RWPE2 (cell line): ENCODE results near the gene CWH43.

ENCODE experiments used
- ATAC-seq: fragments of 200-7000 bp; cut with Tn5 transposase; 3 replicates; pipeline ENCODE4 v1.9.1; 2021; ENCODE audit warnings: low read depth
- DNase-seq: peaks from one replicate; pipeline ENCODE4 v3.0.0-alpha.2; 2020; ENCODE audit warnings: low spot score
- H3K27ac ChIP-seq: fragments of 450-650 bp; 2 replicates; pipeline ENCODE4 v1.5.1; 2017; ENCODE audit warnings: mild to moderate bottlenecking; ENCODE audit not compliant: poor library complexity, severe bottlenecking
- H3K27me3 ChIP-seq: fragments of 250-450 bp; sonication (Bioruptor Pico); 2 replicates; pipeline ENCODE4 v1.5.1; 2021; ENCODE audit warnings: mild to moderate bottlenecking, moderate library complexity; ENCODE audit not compliant: insufficient read depth, poor library complexity, severe bottlenecking
- H3K36me3 ChIP-seq: fragments of 250-450 bp; sonication (Bioruptor Pico); 2 replicates; pipeline ENCODE4 v1.5.1; 2020; ENCODE audit warnings: low read depth, mild to moderate bottlenecking, moderate library complexity
- H3K4me1 ChIP-seq: fragments of 250-450 bp; sonication (Bioruptor Pico); 2 replicates; pipeline ENCODE4 v1.5.1; 2021; ENCODE audit warnings: mild to moderate bottlenecking, moderate library complexity; ENCODE audit not compliant: insufficient read depth, poor library complexity, severe bottlenecking
- H3K4me3 ChIP-seq: fragments of 250-450 bp; sonication (Bioruptor Pico); 2 replicates; pipeline ENCODE4 v1.5.1; 2021; ENCODE audit warnings: mild to moderate bottlenecking, moderate library complexity; ENCODE audit not compliant: severe bottlenecking
- H3K9me3 ChIP-seq: fragments of 250-450 bp; sonication (Bioruptor Pico); 2 replicates; pipeline ENCODE4 v1.5.1; 2021; ENCODE audit warnings: mild to moderate bottlenecking, moderate library complexity; ENCODE audit not compliant: severe bottlenecking
- CTCF ChIP-seq: fragments of 450-650 bp; IDR thresholded peaks from one replicate; pipeline ENCODE4 v1.5.1; 2017; ENCODE audit warnings: mild to moderate bottlenecking, moderate library complexity; ENCODE audit not compliant: poor library complexity, severe bottlenecking

The CWH43 gene

GRCh38 chr4:48985602-48985975, 486 bp upstream of the CWH43 start:
- TF ChIP-seq CTCF, result no peak
- ATAC-seq (no peak), DNase-seq (no peak)
- Histone ChIP-seq H3K4me1 (no peaks in the 10 kb centered on the region), H3K4me3 (peak overlapping the region; percentile 15), H3K27me3 (peaks cover 20% of the 10 kb centered on the region), H3K9me3 (no peaks in the 10 kb centered on the region), H3K27ac (no peak overlapping the region), H3K36me3 (no peaks in the 10 kb centered on the region)

DNA sequence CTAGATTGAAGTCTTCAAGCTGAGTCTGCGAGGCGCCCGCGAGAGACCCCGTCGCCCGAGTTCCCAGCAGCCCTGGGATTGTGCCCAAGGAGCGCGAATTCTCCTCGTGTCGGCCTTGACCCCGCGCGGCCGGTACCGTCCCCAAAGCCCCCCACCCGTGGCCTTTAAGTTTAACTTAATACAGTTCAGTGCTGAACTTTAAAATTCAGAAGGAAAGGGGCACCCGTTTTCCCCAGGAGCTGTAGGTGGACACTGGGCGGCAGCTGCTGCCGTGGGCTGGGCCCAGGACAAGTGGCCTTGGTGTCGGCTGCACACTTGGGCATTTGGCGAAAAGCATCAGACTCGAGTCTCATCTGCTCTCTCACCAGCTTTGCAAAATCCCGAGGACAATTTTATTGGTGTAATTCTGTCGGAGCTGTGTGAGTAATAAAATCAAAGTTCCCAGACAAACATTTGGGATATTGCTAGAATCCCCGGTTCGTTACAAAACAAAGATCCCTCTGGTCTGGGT, 634 bp downstream of the CWH43 start:
- no peak for DNase-seq
- Histone ChIP-seq H3K27ac (no peak overlapping the region), H3K36me3 (no peaks in the 10 kb centered on the region), H3K4me3 (no peak overlapping the region), H3K27me3 (peaks cover 20% of the 10 kb centered on the region), H3K9me3 (no peaks in the 10 kb centered on the region), H3K4me1 (no peaks in the 10 kb centered on the region)
- no peak for ATAC-seq
- TF ChIP-seq CTCF, result no peak

- H3K27me3 ChIP-seq, result peaks cover 20% of the 10 kb centered on the region
- no peaks in the 10 kb centered on the region for H3K9me3 ChIP-seq
- no peak for TF ChIP-seq CTCF
- no peaks in the 10 kb centered on the region for H3K36me3 ChIP-seq
- H3K4me3 ChIP-seq, result no peak overlapping the region
- H3K27ac ChIP-seq, result no peak overlapping the region
- no peaks in the 10 kb centered on the region for H3K4me1 ChIP-seq
- DNase-seq (no peak), ATAC-seq (no peak)
These were observed 3.6 kb downstream of the CWH43 start for GRCh38 chr4:48989461-48990203.

DNA sequence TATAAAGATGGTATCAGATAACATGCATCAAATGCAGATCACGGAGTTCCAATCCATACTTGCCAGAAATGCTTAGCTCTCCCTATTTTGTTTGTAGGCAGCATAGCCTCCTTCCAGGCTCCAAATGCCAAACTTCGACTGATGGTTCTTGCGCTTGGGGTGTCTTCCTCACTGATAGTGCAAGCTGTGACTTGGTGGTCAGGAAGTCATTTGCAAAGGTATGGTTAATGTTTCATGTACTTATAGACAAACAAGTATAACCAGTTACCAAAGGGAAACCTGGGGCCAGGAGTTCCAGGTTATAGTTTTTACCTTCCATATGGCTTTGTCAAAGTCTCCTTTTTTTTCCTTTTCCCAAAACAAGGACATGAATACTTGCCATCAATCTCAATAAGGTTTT, 5.3 kb downstream of the CWH43 start:
- DNase-seq, result no peak
- no peak for ATAC-seq
- H3K27ac ChIP-seq, result no peak overlapping the region
- no peaks in the 10 kb centered on the region for H3K36me3 ChIP-seq
- no peak overlapping the region for H3K4me3 ChIP-seq
- TF ChIP-seq CTCF, result no peak
- H3K4me1 ChIP-seq, result no peaks in the 10 kb centered on the region
- no peaks in the 10 kb centered on the region for H3K9me3 ChIP-seq
- H3K27me3 ChIP-seq, result peaks cover 12% of the 10 kb centered on the region

DNA sequence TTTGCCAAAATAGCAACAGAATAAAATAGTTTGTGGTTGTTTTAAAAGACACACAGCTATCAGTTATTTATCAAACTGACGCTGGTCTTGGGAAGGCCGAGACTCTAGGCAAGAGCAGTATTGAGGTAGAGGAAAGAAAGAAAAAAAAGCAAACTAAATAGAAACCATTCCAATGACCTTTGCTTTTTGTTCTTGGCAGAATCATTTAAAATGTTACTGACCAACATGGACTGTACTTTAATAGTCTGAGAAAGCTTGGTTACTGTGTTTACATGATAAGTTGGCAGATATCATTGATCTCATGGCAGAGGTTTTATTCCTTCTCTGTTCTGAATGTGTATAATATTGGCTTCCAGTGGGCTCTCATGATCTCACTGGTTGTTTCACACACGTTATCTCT, 11.9 kb downstream of the CWH43 start:
- H3K4me1 ChIP-seq, result no peaks in the 10 kb centered on the region
- no peak overlapping the region for H3K27ac ChIP-seq
- H3K36me3 ChIP-seq, result no peaks in the 10 kb centered on the region
- H3K9me3 ChIP-seq, result no peaks in the 10 kb centered on the region
- no peaks in the 10 kb centered on the region for H3K27me3 ChIP-seq
- ATAC-seq (no peak), DNase-seq (no peak)
- no peak for TF ChIP-seq CTCF
- no peak overlapping the region for H3K4me3 ChIP-seq
